DMS 273 treated with DMSO at 0.1 percent for 48 hours (cell line): ENCODE data around the gene RABGEF1.

Experiments used
- DNase-seq: peaks from one replicate; lab custom pipeline; 2025; lab: John Stamatoyannopoulos, UW

The RABGEF1 gene

DNA sequence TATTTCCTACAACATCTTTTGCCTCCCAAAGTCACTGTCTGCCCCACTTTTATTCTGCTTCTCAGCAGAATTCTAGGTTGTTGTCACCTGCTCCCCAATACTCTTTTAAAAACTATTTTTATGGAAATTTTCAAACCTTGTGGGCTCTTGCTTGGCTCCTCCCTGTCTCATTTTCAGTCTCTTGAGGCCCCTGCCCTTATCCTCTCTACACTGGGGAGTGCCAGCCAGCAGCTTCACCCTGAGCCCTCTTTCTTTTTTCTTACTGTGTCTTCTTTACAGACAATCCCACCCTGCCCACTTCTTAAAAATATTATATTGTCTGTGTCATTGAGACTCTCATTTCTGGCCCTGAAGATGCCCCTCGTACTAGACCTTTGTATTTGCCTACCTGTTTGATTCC, 118.8 kb downstream of the RABGEF1 start:
- DNase-seq = no peak

DNA sequence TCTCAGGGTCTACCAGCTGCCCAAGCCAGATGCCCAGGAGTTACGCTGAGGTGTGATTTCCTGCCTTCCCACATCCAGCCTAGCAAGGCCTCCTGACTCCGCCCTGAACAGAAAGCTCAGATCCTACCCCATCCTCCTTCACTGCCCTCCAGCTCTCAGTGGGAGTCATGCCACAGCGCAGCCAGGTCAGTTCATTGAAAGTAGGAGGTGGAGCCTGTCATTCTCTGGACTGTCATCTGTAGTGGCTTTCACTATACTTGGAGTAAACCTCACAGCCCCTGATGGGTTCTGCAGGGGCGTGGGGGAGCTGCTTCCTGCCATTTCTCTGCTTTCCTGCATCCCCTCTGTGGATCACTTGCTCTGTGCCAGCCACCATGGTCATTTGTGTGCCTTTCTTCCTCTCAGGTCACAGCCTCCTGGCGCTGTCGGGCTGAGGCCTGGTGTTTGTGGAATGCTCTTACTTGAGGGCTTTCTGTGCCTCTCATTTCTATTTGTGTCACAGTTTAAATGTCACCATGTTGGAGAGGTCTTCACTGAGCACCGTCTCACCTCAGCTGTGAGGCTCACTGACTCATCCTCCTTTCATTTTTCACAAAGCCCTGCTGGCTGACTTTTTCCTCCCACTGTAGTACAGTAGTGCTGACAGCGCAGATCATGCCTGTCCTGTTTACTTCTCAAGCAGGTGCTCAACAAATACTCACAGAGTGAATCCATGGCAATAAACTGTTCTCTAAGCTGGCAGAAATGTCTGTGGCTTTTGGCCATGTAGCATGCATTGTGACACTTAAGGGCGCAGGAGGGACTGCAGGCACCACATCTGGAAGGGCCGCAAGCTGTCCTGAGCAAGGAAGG, 119.5 kb downstream of the RABGEF1 start:
- no peak for DNase-seq

DNA sequence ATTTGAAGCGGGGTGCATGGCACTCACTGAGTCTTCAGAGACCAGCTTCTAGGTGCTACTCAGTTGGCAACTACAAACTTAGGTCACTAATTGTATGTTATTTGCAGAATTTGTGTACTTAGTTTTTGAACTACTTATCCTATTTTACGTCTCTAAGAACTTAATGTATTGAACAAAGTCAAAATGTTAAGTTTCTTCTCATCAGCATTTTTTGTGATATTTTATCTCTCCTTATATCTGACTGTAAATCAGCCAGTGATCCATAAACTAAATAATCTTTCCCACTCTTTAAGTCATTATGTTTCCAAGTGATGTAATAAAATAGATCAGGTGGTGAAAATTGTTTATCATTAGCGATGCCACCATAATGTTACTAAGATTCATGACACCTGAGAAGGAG, 120.2 kb downstream of the RABGEF1 start:
- no peak for DNase-seq
